DND-41 (cell line): ENCODE data around the gene AMPH.

Experiments
- EZH2 ChIP-seq: IDR thresholded peaks from 3 replicates; pipeline ENCODE4 v1.6.1; 2012; ENCODE audit warnings: borderline replicate concordance, low read depth, mild to moderate bottlenecking, moderate library complexity, low read length, inconsistent platforms; ENCODE audit not compliant: severe bottlenecking
- TF ChIP-seq, protein P1 (sequence below): IDR thresholded peaks from 2 replicates; pipeline ENCODE4 v1.5.1; 2012; ENCODE audit warnings: borderline replicate concordance, low read length, moderate library complexity, mild to moderate bottlenecking; ENCODE audit not compliant: poor library complexity, severe bottlenecking; ENCODE audit errors: extremely low read depth

DNA sequence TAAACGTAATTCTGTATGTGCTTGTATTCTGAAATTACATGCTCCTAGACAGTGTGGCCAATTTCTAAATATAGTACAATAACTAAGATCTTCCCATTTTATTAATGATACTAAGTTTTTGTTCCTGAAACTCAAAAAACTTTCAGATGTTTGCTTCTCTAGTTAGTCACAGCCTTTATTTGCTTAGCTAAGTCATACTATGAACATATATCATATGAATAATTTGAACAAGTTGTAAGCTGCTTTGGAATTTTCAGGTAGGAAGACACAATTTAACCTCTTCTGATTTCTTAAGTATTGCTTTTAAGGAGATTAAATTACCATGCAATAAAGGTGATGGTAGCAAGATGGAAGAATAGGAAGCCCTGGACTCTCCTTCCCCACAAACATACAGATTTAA lies 148.7 kb downstream of the AMPH start:
- no peak for TF ChIP-seq EZH2
- TF ChIP-seq, protein P1, sequence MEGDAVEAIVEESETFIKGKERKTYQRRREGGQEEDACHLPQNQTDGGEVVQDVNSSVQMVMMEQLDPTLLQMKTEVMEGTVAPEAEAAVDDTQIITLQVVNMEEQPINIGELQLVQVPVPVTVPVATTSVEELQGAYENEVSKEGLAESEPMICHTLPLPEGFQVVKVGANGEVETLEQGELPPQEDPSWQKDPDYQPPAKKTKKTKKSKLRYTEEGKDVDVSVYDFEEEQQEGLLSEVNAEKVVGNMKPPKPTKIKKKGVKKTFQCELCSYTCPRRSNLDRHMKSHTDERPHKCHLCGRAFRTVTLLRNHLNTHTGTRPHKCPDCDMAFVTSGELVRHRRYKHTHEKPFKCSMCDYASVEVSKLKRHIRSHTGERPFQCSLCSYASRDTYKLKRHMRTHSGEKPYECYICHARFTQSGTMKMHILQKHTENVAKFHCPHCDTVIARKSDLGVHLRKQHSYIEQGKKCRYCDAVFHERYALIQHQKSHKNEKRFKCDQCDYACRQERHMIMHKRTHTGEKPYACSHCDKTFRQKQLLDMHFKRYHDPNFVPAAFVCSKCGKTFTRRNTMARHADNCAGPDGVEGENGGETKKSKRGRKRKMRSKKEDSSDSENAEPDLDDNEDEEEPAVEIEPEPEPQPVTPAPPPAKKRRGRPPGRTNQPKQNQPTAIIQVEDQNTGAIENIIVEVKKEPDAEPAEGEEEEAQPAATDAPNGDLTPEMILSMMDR = no peak
